Stimulated activated CD4-positive, alpha-beta T cell treated with anti-CD3 and anti-CD28 coated beads, Interleukin-12 subunit alpha, Interleukin-12 subunit beta, amount 100 ng/mL, for 4 hours (primary cell): ENCODE results near the gene THUMPD2.
A peak's percentile ranks its signal among the peaks of the same experiment; 100 is the strongest.
"Not testable (repeated sequence)": the region's sequence is repeated elsewhere in the genome, so short reads cannot be mapped to it uniquely, and the experiment has no call there.

Experiments
- DNase-seq: peaks from one replicate; pipeline ENCODE4 v3.0.0-alpha.2; 2020

THUMPD2 gene

DNA sequence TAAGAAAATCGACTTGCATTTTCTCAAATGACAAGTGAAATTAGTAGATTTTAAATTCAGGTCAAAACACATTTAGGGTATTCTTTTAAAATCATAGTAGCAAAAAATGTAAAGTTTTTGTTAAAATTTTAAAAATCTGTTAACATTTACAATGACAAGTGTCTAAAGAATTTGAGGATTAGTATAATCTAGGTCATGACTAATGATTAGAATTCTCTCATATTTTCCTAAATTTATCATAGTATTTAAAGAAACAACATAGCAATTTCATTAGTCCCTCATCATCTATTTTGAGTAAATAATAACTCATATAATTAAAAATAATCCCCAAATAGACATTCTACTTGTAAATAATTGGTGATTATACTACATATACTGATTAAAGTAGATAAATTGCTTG lies 23.6 kb downstream of the THUMPD2 start:
- DNase-seq, result no peak

DNA sequence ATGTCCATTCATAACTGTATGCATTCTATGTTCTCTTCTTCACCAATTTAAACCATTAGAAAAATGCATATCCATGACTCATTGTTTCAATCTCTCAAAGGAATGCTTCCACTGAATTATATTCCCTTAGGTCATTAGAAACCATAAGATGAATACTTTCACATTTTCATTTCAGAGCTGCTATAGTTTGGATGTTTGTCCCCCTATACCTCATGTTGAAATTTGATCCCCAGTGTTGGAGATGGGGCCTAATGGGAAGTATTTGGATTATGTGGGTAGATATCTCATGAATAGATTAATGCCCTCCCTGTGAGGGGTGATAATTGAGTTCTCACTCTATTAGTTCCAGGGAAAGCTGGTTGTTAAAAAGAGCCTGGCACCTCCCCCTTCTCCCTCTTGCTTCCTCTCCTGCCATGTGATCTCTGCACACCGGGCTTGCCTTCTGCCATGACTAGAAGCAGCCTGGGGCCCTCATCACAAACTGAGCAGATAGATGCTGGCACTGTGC lies 35.7 kb downstream of the THUMPD2 start:
- DNase-seq, result no peak

DNA sequence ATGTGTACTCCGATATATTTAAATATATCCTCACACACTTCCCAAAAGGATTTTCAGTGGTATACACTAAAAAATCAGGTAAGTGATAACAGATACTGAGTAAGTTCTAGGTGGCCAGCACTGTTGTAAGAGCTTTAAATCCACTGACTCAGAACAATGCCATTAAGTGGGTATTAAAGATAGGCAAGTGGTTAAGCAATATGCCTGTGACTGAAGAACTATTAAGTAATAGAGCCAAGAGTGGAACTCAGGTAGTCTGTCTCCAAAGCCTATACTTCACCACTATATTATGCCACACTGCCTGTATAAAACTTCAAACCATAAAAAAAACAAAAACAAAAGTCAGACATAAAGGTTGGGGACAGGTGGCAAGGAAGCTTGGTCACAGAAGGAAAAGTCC lies 37.2 kb downstream of the THUMPD2 start:
- DNase-seq, result no peak

DNA sequence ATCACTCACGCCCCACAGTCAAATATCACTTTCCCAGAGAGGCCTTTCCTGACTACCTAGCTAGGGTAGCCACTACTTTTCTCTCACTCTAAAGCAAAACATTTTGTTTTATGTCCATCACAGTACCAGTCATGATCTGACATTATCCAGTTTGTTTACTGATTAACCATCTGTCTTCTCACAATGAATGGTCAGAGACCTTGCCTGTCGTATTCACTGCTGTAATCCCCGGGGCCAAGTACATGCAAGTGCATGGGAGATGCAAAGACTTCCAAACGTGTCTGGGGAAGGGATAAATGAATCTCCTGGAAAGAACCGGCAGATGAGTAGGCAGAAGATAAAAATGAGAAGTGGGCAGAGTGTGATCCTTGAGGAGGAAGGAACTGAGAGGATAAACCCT lies 39.7 kb downstream of the THUMPD2 start:
- no peak for DNase-seq

DNA sequence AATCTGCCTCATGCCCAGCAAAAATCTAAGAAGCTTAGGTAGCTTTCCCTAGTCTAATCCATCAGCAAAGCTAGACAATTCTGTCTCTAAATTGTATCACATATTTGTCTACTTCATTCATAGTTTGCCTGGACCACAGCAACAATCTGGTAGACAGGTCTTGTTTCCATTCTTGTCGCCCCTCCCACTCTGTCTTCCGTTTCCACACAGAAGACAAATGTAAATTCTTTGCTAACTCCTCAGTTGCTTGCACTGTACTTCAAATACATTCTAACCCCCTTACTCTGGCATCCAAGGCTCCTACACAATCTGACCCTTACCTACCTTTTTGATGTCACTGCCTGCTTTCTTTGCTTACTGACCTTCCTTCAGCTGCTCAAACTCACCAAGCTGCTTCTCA lies 40.1 kb downstream of the THUMPD2 start:
- DNase-seq, result no peak

DNA sequence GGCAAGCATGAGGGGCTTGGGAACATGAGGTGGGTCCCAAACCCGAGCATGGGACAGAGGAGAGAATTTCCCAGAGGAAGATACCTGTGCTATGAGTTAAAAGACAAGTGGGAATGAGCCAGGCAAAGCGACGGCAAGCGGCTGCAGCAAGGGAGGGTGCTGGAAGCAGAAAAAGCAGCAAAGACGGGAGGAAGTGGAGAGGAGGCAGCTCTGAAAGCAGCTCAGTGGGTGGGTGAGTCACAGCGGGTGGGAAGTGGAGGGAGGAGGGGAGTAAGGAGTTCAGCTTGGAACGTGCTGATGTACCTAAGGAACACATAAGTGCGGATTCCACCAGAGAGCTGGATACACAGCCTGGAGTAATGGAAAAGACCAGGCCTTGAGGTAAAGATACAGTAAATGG lies 41.4 kb downstream of the THUMPD2 start:
- DNase-seq, result no peak

DNA sequence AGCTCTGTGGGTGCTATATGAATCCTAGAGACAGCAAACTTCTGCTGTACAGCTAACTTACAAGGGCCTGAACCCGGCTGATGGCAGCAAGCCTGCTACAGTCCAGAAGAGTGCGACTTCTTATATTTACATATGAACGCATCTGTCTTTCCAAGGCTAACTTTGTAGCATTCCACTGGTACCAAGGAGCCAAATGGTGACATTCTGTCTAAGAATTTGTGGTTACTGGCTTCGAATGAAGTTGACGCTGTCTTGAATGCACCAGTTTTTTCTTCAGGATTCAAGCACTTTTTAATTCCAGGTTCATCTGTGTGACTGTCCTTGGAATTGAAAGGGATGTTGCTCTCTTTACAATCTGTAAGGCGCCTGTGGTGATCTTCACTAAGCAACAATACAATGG lies 42.4 kb downstream of the THUMPD2 start:
- DNase-seq, result no peak

DNA sequence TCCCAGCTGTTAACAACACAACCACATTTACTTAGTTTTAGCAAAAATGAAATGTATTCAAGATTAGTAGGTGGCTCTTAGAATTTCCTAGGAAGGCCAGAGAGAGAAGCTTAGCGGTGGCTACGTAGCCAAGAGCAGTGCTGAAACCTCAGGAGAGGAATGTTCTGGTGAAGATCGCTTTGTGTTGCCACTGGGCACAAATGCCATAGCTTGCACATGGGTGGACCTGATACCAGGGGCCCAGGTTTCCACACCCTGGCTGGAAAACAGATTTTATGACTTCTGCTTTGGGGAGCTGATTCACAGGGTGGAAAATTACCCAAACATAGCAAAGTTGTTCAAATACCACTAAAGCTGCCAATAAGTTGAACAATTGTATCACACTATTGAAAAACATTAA lies 43.4 kb downstream of the THUMPD2 start:
- no peak for DNase-seq

DNA sequence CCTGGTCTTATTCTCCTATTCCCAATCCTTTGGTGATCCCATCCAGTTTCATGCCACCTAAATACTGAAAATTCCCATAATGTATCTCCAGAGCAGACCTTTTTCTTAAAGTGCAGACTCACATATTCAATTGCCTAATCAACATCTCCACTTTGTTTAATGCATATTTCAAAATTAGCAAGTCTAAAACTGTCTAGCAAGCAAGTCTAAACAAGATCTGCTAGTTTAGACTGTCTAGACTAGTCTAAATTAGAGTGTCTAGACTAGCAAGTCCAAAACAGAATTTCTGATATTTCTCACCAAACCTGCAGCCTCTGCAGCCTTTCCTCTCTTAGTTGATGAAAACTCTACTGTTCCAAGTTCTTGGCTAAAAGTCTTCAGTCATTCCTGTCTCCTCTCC lies 44.6 kb downstream of the THUMPD2 start:
- no peak for DNase-seq

DNA sequence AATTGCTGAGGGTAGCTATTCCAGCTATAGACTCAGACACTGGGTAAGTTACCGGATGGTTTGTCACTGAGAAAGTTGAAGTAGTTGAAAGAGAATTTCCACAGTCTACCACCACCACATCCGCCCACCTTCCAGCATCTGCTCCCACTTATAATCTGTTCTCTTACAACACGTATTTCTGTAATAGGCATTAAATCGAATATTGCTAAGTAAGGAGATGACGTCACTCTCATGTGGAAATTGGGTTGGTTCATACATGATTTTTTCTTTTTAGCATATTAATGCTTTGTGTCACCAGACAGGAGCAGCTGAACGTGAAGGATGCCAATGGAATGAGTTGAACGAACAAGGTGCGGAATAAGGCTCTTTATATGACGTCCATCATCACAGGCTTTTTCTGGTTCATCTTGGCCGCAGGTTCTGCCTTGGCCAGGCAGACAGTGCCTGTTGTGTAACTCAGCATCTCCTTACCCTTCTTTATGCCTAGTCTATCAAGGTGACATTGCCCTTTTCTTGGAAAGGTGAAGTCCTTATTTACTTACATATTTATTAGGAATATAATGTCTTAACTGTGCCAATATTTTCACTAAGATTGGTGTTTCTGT lies 45.9 kb downstream of the THUMPD2 start:
- no peak for DNase-seq

DNA sequence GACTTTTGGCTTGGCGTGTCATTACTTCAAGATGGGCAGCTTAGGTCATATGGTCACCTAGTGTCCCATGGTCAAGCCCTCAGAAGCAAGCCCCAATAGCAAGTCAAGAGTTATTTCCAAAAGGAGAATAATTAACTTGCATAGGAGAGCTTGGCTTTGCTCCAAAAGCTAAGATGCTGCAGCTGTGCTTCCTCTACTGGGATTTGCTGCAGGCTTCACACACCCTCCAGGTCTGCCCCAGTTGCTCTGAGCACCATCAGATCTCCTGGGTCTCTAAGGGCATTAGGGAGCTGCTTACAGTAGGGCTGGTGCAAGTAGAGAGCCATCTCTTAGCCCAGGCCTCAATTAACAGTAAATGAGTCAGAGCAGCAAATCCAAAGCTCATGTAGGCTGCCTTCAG lies 46.6 kb downstream of the THUMPD2 start:
- no peak for DNase-seq

DNA sequence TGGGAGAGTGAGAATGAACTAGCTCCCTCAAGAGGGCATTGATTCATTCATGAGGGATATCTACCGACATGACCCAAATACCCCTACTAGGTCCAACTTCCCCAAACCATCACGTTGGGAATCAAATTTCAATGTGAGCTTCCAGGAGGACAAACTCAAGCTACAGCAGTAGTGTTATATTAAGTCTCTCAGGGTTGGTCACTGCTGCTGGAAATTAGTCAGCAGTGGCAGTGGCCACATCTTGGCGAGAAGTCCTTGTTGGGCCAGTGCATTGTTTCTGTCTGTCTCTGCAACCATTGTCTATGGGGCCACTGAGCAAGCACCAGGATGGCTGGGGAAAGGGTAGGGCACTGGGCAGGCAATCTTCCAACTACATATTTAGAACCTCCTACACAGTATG lies 47.5 kb downstream of the THUMPD2 start:
- no peak for DNase-seq

DNA sequence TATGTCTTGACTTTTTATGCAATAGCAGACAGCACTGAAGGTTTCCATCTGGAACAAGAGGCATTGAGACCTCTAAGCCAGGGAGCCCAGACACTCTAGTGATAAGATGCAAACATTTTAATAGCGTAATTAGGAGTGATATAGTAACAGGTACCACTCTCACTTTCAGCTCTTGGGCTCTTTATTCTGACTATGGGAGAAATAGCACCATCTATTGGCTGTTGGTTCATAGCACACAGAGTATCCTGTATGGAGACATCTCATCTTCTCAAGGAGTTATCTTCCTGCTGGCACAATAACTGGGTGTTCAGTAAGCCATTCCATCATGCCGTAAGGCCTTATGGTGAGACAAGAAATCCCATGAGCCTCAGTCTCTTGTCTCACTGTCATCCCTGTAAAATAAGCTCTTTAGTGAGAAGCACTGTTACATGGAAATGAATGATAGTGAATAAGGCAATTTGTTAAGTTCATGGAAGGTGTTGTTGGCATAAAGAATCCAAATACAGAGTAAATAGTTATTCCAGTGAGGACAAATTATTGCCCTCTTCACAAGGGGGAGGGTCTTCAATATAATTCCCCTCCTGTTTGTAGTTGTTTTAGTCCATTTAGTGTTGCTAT lies 48.3 kb downstream of the THUMPD2 start:
- DNase-seq, result no peak

DNA sequence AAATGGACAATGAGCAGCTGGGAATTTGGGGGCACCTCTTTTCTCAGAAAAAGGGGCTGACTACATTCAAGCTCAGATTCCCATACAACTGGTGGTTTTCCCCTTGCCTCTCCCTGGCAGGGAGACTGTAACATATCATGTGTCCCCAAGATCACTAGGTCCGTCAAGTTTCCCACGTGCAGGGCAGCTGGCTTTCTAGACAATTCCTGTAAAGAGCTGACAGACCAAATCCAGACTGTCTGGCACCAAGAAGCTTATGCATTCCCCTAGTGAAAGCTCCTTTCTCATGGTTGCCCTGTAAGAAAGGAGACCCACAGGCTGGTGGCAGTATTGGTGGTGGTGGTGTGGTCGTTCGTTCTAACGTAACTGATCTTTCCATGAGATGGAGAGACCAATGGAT lies 48.8 kb downstream of the THUMPD2 start:
- no peak for DNase-seq

DNA sequence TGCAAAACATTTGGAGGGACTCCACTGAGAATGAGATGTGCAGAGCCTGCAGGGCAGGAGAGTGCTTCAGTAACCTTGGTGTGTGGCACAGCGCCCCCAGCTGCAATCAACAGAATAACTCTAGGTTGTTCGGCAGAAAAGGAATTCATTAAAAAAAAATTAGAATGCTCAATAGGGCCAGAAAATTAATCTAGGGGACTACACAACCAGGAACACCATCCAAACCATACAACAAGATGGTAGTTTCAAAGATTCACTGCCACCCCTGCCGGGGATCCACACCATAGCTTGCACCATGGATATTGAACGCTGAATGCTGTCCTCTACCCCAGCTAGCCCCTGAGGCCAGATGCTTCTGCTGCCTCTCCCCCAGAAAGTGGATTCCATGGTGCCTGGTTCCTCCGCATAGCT lies 50.1 kb downstream of the THUMPD2 start:
- peak; percentile 26 for DNase-seq

DNA sequence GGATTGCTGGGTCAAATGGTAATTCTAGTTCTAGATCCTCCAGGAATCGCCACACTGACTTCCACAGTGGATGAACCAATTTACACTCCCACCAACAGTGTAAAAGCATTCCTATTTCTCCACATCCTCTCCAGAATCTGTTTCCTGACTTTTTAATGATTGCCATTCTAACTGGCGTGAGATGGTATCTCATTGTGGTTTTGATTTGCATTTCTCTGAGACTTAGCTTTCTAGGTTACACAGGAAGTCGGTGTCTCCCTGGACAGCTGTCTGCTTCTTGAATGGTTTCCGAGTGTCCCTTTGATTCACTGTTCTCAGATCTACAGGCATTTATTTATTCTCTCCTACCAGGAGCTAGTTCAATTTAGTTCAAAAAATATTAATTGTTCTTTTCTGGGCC lies 51.0 kb downstream of the THUMPD2 start:
- DNase-seq, result not testable (repeated sequence)

DNA sequence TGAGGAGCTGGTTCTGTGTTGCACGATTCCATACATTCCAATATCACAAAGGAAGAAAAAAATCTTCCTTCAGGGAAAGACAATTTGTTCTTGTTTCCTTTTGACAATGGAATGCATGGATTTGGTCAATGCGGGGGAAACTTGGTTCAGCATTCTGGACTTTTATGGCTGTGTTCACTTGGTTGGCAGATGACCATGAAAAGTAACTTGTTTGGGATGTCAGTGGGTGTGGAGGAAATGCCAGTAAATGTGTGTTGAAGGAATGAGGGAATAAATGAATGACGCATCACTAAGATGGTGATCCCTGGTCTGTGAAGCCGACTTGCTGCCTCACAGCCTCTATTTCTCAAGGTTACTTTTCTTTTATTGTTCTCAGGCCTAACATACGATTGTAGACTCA lies 53.7 kb downstream of the THUMPD2 start:
- DNase-seq, result no peak

DNA sequence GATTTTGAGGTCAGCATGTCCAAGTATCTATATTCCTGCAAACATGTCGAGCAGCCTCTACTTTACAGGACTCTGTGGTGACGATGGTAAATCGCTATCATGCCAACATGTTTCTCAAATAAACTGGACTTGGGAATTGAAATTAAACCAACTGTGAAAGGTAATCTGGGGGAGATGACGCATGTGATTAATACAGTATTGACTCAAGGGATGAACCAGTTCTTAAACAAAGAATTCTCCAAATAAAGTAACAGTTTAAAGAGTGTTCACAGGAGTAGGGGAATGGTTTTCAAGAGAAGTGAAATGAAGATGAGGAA lies 54.3 kb downstream of the THUMPD2 start:
- no peak for DNase-seq

DNA sequence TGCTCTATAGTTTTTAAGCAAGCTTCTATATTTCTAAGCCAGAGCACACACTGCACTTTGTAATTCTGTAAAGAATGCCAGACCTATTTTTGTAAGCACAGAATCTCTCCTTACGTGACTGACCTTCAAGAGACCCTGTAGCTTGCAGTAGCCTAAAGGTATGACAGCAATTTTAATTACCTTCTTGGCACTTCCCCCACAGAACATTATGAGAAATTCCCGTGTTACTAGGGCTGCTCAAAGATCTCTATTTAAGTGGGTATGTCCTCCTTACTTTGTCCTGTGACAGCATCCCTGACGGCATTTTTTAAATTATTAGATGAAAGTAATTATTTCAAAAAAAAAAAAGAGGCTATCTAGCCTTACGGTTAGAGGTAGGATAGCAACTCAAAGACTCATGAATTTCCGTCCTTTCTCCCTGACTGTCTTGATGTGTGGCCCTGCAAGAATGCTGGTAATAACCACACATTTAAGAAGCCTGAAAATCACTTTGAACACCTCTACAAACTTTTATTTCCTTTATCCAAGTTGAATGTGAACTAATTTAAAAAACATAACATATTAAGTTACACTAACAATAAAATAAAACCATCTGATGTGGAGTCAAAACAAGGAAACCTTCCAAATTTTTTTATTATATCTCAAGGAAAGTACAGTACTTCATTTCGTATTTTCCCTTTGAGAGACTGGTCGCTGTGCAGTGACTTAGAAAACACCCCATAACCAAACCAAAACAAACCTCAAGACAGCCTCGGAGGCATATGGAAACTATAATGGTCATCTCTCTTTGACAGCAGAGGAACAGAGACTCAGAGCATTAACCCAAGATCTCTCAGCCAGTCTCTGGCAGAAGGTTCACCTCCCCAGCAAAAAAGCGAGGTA lies 54.9 kb downstream of the THUMPD2 start:
- DNase-seq, result no peak

DNA sequence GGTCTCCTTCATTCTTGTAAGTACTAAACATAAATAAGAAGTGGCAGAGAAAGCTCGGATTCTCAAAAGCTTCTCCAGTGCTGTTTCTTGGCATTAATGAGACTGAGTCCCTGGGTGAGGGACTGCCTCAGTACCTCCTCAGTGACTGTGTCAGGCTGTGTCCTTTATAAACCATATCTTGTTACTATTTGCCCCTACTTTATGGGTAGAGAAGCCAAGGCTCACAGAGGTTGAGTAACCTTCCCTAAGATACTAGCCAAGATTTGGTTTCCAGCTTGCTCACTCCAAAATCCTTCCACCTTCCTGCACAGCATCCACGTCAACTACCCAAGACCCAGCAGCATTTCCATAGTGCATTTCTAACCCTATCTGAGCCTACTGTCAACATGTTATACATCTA lies 55.6 kb downstream of the THUMPD2 start:
- no peak for DNase-seq

DNA sequence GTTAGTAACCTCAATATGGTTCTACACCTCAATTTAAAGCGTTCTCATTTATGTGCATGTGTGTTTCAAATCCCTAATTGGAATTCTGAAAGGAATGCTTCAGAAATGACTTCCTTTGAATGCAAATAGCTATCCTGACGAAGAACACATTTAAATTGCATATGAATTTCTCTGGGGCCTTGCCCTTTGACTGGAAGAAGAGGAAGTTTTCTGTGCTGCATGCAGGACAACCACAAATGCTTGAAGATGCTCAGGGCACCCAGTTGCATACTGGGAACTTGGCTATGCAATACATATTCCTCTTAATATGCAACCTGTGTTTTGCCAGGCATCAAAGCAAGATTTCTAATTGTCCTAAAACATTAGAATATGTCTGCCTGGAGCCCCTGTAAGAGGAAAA lies 58.1 kb downstream of the THUMPD2 start:
- DNase-seq, result no peak

DNA sequence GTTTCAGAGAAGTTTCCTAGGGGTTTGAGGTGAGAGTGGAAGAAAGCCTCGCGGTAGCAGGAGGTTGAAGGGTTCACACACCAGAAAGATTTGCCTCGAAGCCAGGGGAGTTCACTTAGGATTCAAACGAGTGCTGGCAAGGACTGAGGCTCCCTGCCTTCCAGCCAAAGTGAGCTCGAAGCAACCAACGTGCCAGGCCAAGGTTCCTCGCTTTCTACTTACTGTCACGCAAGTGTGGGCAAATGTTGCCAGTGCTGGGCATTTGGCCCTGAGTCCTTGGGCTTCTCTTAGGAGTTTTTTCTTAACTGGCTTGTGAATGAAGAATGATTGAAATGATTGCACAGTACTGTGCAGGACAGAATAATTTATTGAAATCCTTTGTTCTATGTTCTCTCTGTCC lies 59.7 kb downstream of the THUMPD2 start:
- DNase-seq, result no peak

DNA sequence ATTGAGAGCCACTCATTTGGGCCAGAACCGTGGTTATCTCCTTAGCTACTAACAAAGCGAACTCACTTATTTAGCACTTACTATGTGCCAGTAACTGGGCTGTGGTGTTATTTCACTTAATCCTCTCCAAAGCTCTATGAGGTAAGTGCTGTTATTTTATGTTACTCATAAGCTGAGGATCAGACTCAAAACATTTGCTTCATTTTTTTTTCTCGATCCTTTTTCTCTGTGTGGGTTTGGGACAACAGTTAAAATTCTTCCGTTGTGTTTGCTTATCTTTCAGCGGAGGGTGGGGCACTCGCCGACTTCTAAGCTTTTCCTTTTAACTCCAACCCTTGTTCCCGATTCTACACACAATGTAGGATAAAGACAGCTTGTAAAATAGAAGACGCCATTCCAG lies 60.6 kb downstream of the THUMPD2 start:
- no peak for DNase-seq

DNA sequence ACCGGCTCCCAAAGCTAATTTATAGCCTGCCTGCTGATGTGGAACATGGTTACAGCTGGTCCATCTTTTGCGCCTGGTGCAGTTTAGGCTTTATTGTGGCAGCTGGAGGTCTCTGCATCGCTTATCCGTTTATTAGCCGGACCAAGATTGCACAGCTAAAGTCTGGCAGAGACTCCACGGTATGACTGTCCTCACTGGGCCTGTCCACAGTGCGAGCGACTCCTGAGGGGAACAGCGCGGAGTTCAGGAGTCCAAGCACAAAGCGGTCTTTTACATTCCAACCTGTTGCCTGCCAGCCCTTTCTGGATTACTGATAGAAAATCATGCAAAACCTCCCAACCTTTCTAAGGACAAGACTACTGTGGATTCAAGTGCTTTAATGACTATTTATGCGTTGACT lies 62.0 kb downstream of the THUMPD2 start:
- no peak for DNase-seq
